GM21381 (cell line): ENCODE results near the gene TFCP2.
A peak's percentile ranks its signal among the peaks of the same experiment; 100 is the strongest.
"Not testable (repeated sequence)": the region's sequence is repeated elsewhere in the genome, so short reads cannot be mapped to it uniquely, and the experiment has no call there.

Source experiments
- ATAC-seq: cut with Tn5 transposase; IDR thresholded peaks from one replicate; pipeline ENCODE4 v1.9.1; 2021; ENCODE audit warnings: mild to moderate bottlenecking, moderate library complexity; ENCODE audit not compliant: unreplicated experiment

The TFCP2 gene

GRCh38 chr12:51172515-51173431 lies at the start of gene TFCP2:
TSS of gene TFCP2 (minus strand) at chr12:51173135. CDS start at chr12:51172422, 713 bp downstream.
- peak; percentile 89 for ATAC-seq

- ATAC-seq = no peak
Measured at GRCh38 chr12:51222461-51222860, 49.5 kb upstream of the TFCP2 start.

- ATAC-seq = not testable (repeated sequence)
Measured at GRCh38 chr12:51219857-51220256, 46.9 kb upstream of the TFCP2 start.

GRCh38 chr12:51219322-51219721 lies 46.4 kb upstream of the TFCP2 start:
- ATAC-seq = no peak

GRCh38 chr12:51218607-51219161 lies 45.7 kb upstream of the TFCP2 start:
- no peak for ATAC-seq

- ATAC-seq = peak; percentile 80
Measured at GRCh38 chr12:51217968-51218606, 45.2 kb upstream of the TFCP2 start, which contains the start of gene POU6F1. TSS of gene POU6F1 (minus strand) at chr12:51218062. CDS start at chr12:51206836, 11,226 bp downstream.

GRCh38 chr12:51217133-51217967 lies 44.4 kb upstream of the TFCP2 start:
- ATAC-seq = peak; percentile 29

GRCh38 chr12:51216642-51217041 lies 43.7 kb upstream of the TFCP2 start:
- ATAC-seq = no peak

GRCh38 chr12:51214895-51215294 lies 42.0 kb upstream of the TFCP2 start:
- ATAC-seq = no peak

GRCh38 chr12:51210690-51211395 lies 37.9 kb upstream of the TFCP2 start:
- ATAC-seq = no peak

- ATAC-seq = no peak
Measured at GRCh38 chr12:51209259-51209658, 36.3 kb upstream of the TFCP2 start.

- no peak for ATAC-seq
Measured at GRCh38 chr12:51208016-51208660, 35.2 kb upstream of the TFCP2 start.

GRCh38 chr12:51205350-51205749 lies 32.4 kb upstream of the TFCP2 start:
- ATAC-seq = no peak

- ATAC-seq = no peak
Measured at GRCh38 chr12:51202718-51203117, 29.8 kb upstream of the TFCP2 start.

- ATAC-seq = no peak
Measured at GRCh38 chr12:51200806-51201205, 27.9 kb upstream of the TFCP2 start.

- ATAC-seq = no peak
Measured at GRCh38 chr12:51200156-51200555, 27.2 kb upstream of the TFCP2 start.

GRCh38 chr12:51199366-51199945 lies 26.5 kb upstream of the TFCP2 start:
- no peak for ATAC-seq

GRCh38 chr12:51198568-51199365 lies 25.8 kb upstream of the TFCP2 start:
- ATAC-seq = no peak
